ENCODE measurements around the gene PCDHGA1. TPM values are rescaled to one million over a fixed set of nuclear protein-coding genes. Genes with fewer than 3 reads are reported as not detected.

Gene PCDHGA1
- total and polyA plus RNA-seq, 10 donors, result 0.04 to 0.52 (median 0.25) TPM; not detected in 1

DNA sequence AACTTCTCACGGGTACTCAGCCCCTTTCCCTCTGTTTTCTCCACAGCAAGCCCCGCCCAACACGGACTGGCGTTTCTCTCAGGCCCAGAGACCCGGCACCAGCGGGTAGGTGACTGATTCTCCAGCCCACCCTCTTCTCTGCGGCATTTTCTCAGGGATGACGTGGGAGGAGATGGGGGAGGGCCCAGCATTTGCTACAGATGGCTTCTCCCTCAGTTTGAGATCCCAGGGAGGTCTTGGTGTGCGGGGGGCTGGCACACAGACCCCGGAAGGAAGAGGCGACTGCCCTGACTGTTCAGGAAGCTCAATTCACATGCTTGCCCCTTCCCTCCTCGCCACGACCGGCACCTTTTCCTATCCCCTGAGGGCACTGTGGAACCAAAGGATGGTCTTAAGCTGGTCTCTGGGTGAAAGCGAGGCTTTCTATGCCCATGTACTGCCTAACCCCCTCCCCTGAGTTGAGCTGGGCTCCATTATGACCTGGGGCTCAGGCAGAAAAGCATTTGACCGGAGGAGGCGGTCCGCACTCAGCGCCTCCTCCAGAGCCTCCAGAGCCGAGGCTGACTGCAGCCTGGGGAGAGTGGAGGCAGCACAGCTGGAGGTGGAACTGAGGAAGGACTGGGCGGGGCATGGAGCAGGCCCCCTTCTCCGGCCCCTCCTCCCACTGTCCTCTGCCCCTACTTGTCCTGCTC lies 164.6 kb downstream of the PCDHGA1 start:
- Histone ChIP-seq H3K4me3 (no peak overlapping the region), H3K4me1 (peaks cover 3 to 47% (median 29%) of the 10 kb centered on the region in 6 donors), H3K9me3 (no peaks in the 10 kb centered on the region), H3K27me3 (replicated peaks in 1 of 7) (peaks cover 0 to 65% (median 14%) of the 10 kb centered on the region in 7 donors), H3K27ac (no peak overlapping the region), H3K36me3 (peaks cover 0 to 7% (median 0%) of the 10 kb centered on the region in 6 donors)
- DNase-seq, result no peak
- TF ChIP-seq POLR2AphosphoS5 (IDR thresholded peaks at IDR 0.05), result no peak
- 45 to 60% (median 53%) methylated on average over 20 to 22 of the region's 22 CpGs for WGBS, 5 donors
- intact Hi-C loops (cut with DNase I; ENCODE audit: low total_unique reads), result no loop called here

DNA sequence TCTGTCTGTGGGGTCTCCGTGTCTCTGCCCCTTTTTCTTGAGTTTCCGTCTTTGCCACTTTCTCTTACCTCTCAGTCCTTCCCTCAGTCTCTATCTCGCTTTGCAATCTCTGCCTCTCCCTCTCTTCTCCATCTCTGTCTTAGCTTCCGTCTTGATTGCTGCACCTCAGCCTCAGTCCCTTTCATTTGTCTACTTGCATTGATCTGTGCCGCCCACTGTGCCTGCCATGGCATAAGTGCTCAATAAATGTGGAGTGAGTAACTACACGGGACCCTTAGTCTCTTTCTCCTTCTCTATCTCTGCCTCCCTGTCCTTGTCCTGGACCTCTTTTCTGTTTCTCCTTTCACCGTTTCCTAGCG lies 165.1 kb downstream of the PCDHGA1 start:
- Histone ChIP-seq H3K27me3 (replicated peaks in 1 of 7) (peaks cover 0 to 60% (median 14%) of the 10 kb centered on the region in 7 donors), H3K36me3 (peaks cover 0 to 7% (median 0%) of the 10 kb centered on the region in 6 donors), H3K4me3 (no peak overlapping the region), H3K27ac (no peak overlapping the region), H3K9me3 (no peaks in the 10 kb centered on the region), H3K4me1 (peaks cover 3 to 47% (median 29%) of the 10 kb centered on the region in 6 donors)
- intact Hi-C loops (cut with DNase I; ENCODE audit: low total_unique reads), result no loop called here
- TF ChIP-seq POLR2A (IDR thresholded peaks at IDR 0.05) (no peak), POLR2AphosphoS5 (IDR thresholded peaks at IDR 0.05) (no peak)
- TF ChIP-seq, protein P1, sequence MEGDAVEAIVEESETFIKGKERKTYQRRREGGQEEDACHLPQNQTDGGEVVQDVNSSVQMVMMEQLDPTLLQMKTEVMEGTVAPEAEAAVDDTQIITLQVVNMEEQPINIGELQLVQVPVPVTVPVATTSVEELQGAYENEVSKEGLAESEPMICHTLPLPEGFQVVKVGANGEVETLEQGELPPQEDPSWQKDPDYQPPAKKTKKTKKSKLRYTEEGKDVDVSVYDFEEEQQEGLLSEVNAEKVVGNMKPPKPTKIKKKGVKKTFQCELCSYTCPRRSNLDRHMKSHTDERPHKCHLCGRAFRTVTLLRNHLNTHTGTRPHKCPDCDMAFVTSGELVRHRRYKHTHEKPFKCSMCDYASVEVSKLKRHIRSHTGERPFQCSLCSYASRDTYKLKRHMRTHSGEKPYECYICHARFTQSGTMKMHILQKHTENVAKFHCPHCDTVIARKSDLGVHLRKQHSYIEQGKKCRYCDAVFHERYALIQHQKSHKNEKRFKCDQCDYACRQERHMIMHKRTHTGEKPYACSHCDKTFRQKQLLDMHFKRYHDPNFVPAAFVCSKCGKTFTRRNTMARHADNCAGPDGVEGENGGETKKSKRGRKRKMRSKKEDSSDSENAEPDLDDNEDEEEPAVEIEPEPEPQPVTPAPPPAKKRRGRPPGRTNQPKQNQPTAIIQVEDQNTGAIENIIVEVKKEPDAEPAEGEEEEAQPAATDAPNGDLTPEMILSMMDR (IDR thresholded peaks at IDR 0.05 in 8 of 11, conservative IDR thresholded peaks at IDR 0.05 in 3 of 11), result no peak
- WGBS, 5 donors, result 74 to 83% (median 81%) methylated on average over 8 of the region's 8 CpGs
- no peak for DNase-seq

DNA sequence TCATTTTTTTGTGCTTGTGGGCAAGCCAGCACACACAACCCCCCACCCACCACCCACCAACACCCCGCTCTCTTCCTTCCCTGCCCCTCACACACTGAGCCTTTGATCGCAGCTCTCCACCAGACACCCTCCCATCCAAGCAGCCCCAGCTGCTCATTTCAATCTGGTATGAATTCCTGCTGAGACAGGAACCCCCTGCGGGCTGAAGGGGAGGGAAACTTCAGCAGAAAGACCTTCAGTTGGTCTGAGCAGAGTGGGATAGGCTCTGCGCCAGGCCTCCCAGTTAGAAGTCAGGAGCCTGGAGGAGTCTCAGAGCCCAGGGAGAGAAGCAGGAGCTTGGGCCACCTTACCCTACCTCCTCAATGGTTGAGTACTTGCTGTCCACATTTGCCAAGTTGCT lies 165.7 kb downstream of the PCDHGA1 start:
- peaks cover 3 to 45% (median 27%) of the 10 kb centered on the region in 6 donors for H3K4me1 ChIP-seq
- no peak for DNase-seq
- H3K36me3 ChIP-seq, result peaks cover 0 to 7% (median 0%) of the 10 kb centered on the region in 6 donors
- H3K27me3 ChIP-seq (replicated peaks in 1 of 7), result peaks cover 0 to 54% (median 14%) of the 10 kb centered on the region in 7 donors
- H3K27ac ChIP-seq, result no peak overlapping the region
- WGBS, 5 donors, result 62 to 83% (median 76%) methylated on average over 4 of the region's 4 CpGs
- no peaks in the 10 kb centered on the region for H3K9me3 ChIP-seq
- intact Hi-C loops (cut with DNase I; ENCODE audit: low total_unique reads), result no loop called here
- H3K4me3 ChIP-seq, result no peak overlapping the region
- TF ChIP-seq, protein P1 (IDR thresholded peaks at IDR 0.05 in 8 of 11, conservative IDR thresholded peaks at IDR 0.05 in 3 of 11), result no peak
- TF ChIP-seq POLR2AphosphoS5 (IDR thresholded peaks at IDR 0.05) (no peak), POLR2A (IDR thresholded peaks at IDR 0.05) (no peak)

DNA sequence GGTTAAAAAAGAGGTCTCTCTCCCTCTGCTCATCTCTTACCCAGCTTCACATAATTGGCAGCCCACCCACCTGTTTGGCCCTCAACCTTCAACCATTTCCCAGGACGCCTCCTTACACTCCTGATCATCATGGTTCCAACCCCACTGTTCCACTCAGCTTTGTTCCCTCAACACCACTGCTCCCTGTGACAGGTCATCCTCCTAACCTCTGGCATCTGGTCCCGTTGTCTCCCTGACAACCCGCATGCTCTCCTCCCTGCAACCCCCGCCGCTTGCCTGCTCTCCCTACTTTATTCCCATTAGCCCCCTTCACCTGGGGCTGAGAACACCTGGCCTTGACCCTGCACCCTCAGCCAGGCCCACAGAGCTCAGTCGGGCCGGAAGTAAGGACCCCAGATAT lies 171.4 kb downstream of the PCDHGA1 start:
- TF ChIP-seq POLR2A (IDR thresholded peaks at IDR 0.05) (no peak), POLR2AphosphoS5 (IDR thresholded peaks at IDR 0.05) (no peak)
- TF ChIP-seq, protein P1 (IDR thresholded peaks at IDR 0.05 in 8 of 11, conservative IDR thresholded peaks at IDR 0.05 in 3 of 11), result no peak
- Histone ChIP-seq H3K9me3 (no peaks in the 10 kb centered on the region), H3K4me1 (peaks cover 0 to 3% (median 2%) of the 10 kb centered on the region in 6 donors), H3K27me3 (replicated peaks in 1 of 7) (no peaks in the 10 kb centered on the region), H3K36me3 (peaks cover 0 to 9% (median 0%) of the 10 kb centered on the region in 6 donors), H3K4me3 (no peak overlapping the region), H3K27ac (no peak overlapping the region)
- DNase-seq, result no peak
- intact Hi-C loops (cut with DNase I; ENCODE audit: low total_unique reads), result no loop called here
- WGBS, 5 donors, result 84 to 90% (median 88%) methylated on average over 7 of the region's 7 CpGs

Data from spleen (tissue), 11 donors.